HG02571 (cell line): ENCODE data around the gene APLP1.
"Not testable (repeated sequence)": the region's sequence is repeated elsewhere in the genome, so short reads cannot be mapped to it uniquely, and the experiment has no call there.

ENCODE experiments used
- ATAC-seq: cut with Tn5 transposase; IDR thresholded peaks from one replicate; pipeline ENCODE4 v1.9.1; 2021; ENCODE audit warnings: mild to moderate bottlenecking, moderate library complexity; ENCODE audit not compliant: unreplicated experiment

The APLP1 gene

DNA sequence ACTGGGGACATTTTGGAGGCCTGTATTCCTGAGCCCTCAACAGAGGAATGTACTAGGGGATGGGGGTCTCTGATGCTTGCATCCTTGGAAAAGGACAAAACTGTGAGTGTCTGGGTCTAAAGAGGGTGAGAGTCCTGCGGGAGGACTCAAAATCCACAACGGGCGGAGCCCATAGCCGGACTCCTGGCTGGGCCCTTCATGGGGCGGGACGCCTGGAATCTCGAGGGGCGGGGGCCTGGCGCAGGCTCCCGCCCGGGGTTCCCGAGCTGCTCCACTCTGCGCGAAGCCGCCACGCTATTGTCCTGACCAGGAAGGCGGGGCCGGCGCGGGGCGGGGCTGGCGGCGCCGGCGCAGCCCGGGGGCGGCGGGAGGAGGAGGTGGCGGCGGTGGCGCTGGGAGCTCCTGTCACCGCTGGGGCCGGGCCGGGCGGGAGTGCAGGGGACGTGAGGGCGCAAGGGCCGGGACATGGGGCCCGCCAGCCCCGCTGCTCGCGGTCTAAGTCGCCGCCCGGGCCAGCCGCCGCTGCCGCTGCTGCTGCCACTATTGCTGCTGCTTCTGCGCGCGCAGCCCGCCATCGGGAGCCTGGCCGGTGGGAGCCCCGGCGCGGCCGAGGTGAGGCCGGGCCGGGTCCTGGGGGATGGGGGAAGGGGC, at the start of gene APLP1:
TSS of gene APLP1 (plus strand) at position 403 of the 651 bp plus-strand sequence. CDS start at position 466, 63 bp downstream.
- ATAC-seq, result no peak

DNA sequence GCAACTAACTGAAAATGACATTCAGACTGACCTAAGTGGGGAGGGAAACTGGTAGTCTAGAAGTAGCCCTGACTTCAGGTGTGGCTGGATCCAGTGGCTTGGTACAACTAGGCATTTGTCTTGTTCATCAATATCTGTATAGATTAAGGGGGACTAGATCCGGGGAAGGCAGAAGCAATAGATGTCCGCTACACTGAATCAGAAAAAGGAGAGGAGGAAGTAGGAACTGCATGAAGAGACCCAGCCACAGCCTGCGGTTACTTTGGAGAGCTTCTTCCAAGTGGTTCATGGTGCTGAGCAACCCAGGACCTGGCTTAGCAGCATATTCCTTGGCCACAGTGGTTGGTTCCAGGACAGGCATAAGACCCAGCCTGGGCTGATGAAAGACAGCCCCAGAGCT, 45.8 kb upstream of the APLP1 start:
- no peak for ATAC-seq

DNA sequence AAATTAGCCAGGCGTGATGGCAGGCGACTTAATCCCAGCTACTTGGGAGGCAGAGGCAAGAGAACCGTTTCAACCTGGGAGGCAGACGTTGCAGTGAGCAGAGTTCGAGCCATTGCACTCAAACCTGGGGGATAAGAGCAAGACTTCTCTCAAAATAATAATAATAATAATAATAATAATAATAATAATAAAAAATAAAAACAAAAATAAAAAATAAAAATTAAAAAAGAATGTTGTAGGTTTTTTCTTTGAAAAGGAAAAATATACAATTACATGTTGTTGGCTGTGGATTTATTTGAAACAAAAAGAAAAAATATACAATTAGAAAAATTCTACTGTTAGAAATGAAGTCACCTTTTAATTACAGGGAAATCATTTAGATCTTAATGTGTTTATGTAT, 44.2 kb upstream of the APLP1 start:
- no peak for ATAC-seq

DNA sequence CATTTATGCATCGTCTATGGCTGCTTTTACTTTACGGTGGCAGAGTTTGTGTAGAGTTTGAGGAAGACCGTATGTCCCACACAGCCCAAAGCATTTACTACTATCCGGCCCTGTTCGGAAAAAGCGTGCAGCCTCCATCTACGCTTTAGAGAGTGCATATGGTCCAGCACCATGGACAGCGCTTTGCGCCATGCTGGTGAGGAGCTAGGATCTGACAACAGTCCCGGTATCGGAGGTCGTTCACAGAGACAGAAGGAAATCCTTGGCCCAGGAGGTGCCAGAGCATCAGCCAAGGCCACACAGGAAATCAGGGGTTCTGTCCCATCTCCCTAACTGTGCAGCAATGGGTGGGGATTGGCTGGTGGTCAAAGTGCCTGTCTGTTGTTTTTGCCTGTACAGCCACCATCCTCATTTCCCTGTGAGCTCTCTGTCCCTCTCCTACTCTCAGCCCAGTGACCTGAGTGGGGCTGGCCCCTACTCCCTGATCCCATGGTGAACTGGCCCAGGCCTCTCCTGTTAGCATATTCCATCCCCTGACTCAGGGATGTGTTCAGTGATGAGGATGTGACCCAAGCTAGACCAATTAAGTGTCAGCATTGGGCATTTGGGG, 39.6 kb upstream of the APLP1 start:
- ATAC-seq, result no peak

DNA sequence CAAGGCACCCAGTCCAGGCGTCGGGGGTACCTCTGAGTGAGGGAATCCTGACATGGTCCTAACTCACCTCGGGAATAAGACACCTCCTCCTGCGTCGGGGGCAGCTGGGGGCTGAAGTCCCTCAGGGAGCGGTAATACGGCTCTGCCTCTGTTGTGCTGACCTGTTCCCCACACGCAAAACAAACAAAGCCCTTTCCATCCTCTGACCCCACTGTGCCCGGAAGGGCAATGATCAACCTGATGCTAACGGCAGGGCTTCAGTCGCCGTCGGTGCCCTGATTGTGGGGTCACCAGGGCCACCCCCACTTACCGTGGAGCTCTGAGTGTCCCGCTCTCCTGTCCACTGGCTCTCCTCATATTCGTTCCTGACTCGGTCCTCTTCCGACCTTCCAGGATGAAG, 37.4 kb upstream of the APLP1 start:
- ATAC-seq, result no peak

DNA sequence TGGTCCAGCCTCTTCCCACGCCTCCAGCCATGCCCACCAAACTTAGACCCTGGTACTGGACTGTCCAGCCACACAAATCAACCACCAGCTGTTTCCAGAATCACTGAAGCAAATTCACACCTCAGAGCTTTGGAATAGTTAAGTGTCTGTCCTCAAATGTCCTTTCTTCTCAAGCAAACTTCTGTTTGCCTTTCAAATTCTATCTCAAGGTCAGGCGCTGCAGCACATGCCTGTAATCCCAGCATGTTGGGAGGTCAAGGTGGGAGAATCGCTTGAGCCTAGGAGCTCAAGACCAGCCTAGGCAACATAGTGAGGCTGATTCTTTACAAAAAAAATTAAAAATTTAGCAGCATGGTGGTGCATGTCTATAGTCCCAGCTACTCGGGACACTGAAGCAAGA, 36.3 kb upstream of the APLP1 start:
- no peak for ATAC-seq

DNA sequence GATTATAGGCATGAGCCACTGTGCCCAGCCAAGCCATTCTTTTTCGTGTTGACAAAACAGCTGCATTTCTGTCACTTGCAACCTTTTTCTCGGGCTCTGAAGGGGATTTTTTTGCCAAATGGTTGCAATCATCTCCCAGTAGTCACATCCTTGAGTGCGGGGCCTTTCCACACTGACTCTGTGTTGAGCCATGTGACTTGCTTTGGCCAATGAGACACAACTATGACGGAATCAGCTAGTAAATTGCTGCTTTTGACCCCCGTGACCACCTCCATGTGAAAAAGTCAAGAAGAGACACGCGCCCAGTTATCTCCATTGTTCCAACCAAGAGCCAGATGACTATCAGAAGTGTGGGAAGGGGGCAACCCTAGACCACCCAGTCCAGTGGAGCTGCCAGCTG, 34.4 kb upstream of the APLP1 start:
- ATAC-seq, result no peak

DNA sequence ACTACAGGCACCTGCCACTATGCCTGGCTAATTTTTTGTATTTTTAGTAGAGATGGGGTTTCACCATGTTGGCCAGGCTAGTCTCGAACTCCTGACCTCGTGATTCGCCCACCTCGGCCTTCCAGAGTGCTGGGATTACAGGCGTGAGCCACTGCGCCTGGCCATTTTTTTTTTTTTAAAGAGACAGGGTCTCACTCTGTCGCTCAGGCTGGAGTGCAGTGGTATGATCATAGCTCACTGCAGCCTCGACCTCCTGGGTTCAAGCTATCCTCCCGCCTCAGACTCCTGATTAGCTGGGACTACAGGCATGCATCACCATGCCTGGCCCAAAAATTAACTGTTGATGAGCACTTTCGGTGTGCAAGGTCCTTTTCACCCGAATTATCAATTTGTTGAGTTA, 32.3 kb upstream of the APLP1 start:
- not testable (repeated sequence) for ATAC-seq

DNA sequence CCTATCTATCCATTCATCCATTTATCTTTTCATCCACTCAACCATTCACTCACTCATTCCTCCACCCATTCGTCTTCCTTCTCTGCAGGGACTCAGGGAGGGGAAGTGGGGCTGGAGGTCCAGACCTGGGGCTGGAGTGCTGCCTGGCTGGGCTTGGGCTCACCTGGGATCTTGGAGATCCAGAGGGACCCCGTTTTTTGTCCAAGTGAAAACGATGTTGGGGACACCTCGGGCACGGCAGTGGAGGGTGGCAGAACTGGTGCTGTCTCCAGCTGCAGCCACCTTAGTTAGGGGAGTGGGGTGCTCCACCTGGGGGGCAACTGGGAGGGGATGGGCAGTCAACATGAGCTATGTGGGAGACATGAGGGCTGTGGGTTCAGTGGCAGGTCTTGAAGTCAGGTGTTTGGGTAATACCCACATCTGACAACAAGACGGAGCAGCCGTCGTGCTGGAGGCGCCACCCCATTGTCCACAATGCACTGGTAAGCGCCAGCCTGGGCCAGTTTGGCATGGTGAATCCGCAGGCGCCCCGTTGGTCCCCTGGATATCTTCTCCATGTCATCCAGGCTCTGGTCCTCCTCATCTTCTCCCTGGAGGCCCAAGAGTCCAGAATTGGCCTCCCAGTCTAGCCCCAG, 26.3 kb upstream of the APLP1 start:
- ATAC-seq, result no peak

DNA sequence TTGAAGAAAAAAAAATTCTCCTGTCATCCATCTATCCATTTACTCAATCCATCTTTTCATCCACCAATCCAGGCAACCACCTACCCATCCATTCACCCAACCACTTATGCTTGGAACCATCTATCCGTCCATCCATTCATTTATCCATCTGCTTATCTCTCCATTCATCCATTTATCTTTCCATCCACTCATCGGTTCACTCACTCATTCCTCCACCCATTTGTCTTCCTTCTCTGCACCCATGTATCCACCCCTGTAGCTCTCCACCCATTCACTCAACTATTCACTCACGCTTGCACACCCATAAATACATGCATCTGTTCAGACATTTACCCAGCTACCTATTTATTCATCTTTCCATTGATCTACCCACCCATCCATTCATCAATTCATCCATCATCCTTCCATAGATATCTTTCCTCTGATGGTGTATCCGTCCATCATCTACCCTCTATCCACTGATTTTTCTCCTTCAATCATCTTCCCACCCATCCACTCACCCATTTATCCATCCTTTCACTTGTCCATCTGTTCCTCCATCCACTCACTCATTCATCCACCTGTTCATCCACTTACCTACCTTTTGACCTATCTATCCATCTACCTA, 25.6 kb upstream of the APLP1 start:
- no peak for ATAC-seq

DNA sequence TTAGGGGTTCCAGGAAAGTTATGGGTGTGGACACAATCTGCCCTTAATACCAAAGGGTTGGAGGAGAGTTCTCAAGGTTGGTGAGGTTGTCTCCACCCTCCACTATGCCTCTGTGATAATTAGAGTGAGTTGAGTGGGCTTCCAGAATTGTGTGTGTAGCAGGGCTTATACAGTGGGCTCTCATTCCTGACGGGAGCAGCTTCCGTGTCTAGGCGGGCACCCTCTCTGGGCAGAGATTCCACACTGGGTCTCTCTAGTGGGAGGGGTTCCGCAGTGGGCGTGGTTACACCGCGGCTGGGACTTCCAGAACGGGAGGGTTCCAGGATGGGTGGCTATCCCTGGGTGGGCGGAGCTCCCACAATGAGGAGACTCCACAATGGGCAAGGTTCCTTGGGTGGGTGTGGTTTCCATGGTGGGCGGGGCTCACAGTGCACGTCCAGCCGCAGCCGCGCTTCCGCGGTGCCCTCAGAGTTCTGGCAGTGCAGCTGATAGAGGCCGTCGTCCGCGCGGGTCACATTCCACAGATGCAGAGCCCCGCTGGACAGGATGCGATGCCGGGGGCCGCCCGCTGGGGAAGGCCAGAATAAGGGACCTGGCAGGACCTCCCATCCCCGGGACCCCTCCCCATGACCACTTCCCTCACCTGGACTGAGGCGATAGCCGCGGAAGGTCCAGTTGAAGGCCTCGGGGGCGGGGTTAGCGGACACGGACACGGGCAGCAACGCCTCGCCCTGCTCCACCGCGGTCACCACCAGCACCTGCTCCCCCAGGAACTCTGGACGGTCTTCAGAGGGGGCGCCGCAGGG, 24.5 kb upstream of the APLP1 start:
- ATAC-seq, result no peak

DNA sequence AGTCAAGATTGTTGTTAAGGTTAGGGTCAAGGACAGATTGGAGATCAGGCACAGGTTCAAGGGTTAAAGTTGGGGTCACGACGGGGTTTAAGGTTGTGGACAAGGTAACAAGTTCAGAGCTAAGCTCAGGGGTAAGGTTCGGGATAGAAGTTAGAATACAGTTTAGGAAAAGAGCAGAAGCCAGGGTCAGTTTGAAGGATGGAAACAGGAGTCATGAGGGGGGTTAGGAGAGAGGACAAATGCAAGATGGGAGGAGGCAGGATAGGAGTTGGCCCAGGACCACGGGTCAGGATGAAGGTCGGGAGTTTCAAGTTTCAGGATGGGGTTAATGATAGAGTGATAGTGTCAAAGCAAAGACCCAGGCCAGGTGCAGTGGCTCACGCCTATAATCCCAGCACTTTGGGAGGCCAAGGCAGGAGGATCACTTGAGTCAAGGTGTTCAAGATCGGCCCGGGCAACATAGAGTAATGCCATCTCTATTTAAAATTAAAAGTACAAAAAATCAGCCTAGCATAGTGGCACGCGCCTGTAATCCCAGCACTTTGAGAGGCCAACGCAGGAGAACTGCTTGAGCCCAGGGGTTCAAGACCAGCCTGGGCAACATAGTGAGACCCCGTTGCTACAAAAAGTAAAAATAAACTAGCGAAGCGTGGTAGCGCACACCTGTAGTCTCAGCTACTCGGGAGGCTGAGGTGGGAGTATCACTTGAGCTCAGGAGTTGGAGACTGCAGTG, 23.7 kb upstream of the APLP1 start:
- no peak for ATAC-seq

DNA sequence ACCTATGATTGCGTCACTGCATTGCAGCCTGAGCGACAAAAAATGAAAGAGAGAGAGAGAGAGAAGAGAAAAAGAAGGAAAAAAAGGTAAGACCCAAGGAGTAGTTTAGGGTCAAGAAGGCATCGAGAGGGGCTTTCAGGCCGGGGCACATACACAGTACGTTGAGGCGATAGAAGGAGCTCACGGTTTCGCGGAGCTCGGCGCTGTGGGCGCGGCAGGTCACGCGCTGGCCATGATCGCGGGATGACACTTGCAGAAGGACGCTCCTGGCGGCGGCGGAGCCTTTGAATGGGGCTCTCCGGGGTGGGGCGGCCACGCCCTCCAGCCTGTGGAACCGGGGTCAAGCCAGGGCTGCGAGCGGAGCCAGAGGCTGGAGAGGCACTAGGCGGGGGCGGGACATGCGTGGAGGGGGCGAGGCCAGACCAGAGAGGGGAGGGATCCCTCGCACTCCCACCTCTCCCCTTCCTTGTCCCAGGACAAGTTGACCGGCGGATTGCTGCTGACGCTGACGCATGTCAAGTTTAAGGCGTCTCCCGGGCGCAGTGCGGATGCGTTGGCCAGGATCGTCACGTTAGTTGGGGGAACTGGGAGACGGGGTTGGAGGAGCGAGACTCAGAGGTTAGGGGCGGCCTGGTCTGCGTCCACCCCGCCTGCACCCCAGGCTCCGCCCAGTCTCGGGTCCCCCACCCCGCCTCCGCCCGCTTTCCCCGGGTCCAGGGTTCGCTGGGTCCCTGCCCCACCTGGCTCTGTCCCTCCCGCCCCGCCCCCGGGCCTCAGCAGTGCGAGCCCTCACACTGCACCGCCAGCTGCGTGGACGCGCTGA, 22.9 kb upstream of the APLP1 start:
- ATAC-seq, result no peak

DNA sequence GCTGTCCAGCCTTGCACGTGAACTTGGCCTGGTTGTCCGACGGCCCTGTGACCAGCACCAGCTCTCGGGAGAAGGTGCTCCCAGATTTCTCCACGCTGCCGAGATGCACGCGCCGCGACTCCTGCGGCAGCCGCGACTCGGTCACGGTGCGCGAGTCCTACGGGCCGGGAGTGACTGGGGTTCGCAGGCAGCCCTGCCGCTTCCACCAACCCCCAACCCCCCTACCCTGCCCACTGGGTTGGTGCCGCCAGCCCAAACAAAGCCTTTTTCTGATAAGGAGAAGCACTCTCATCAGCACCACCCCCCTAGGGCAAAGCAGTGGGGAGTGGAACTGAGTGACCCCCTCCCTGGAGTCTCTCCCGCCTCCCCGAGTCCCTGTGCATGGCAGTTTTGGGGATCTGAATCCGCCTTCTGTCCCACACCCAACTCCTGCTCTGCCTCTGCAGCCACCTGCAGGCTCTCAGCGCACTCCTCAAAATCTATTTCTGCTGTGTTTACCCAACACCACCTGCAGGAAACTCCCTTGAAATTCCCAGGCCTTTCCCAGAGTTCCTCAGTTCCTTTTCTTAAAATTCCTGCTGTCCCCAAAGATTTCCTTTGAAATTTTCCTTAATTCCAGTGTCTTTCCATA, 22.2 kb upstream of the APLP1 start:
- ATAC-seq, result no peak

DNA sequence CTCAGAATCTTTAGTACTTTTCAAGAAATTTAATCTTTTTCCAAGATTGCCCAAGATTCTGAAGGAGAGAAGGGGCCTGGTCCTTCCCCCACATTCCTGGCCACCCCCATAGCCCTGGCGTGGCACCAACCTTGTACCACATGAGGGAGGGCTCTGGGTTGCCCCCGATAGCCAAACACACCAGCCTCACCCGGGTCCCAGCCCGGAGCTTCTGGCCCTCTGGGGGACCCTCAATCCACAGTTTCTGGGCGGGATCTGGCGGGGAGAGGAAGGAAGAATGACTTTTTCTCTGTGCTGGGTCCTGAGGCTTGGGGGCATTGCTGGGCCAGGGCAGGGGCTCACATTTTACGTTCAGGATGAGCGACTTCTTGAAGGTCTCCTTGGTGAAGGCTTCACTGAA, 20.5 kb upstream of the APLP1 start:
- ATAC-seq, result no peak

DNA sequence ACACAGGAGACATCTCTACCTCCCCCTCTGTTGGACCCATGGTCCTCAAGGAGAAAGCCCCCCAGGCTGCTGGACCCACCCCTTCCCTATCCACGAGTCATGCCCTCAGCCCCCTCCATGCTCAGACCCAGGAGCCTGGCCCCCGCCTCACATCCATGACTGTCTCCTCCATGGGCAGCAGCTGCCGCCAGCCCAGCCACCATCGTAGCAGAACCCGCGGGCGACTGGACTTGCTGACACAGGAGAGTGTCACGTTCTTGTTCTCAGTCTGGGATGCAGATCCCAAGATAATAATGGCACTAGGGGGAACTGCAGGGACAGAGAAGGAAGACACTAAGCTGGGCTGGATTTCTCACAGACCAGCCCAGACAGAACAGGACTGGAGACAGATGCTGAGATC, 19.9 kb upstream of the APLP1 start:
- ATAC-seq, result no peak

DNA sequence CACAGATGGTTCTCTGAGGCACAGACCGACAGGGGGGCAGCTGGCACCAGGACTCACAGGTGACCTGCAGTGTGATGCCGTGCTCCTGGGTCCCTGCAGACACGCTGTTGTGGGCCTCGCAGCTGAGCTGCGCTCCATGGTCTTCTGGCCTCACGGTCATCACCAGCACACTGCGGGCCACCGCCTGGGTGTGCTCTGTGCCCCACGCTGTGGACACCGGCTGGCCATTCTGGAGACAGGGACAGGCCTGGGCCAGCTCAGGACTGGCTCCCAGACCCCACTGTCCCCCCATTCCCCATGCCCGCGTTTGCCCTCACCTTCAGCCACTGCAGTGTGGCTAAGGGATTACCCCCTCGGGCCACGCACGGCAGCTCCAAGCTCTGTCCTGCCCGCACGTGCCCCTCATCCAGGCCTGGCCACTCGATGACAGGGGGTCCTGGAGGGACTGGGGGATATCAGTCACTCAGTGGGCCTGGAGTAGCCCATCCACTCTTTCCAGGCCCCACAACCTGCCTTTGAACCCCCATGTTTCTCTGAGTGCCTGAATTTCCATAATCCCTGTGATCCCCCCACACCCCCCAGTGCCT, 19.4 kb upstream of the APLP1 start:
- ATAC-seq, result no peak

DNA sequence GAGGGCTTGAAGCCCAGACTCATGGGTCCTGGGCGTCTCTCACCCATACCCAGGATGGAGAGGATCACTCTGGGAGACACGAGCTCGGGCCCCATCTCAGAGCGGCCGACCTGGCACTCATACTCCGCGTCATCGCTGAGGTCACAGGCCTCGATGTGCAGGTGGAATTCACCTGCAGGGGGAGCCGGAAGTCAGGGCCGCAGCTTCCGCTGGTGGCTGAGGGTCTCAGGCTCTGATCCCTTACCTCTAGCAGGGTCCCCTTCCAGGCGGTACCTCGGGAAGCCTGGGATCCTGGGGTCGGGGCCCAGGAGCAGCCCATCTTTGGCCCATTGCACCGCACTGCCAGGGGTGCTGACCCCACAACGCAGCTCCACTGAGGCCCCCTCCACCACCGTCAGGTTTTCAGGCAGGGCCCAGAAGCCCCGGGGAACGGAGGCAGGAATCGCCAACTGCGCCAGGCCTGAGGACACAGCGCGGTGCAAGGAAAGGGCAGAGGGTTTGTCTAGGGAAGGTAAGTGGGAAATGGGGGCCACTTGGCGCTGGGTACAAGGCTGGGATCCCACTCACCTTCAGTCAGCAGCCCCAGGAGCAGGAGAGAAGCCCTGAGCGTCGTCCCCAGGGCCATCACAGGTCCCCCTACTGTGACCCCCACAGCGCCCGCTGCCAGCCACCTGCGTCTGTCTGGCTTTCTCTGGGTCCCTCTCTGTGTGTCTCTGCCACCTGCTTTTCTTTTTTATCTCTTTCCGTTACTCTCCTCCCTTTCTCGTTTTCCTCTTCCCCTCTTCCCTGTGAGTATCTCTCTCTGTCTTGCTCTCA, 17.0 kb upstream of the APLP1 start:
- no peak for ATAC-seq
